Trophoblast cell (in vitro differentiated cells and primary cell): ENCODE data around the gene HAUS7.
A peak's percentile ranks its signal among the peaks of the same experiment; 100 is the strongest.

Source experiments
- DNase-seq, 2 donors: peaks; one replicate each; pipeline ENCODE4 v3.0.0-alpha.2; 2016
- H2AFZ ChIP-seq: 2 replicates; pipeline ENCODE4 v1.6.1; 2013; ENCODE audit warnings: low read length, moderate library complexity, mild to moderate bottlenecking; ENCODE audit not compliant: insufficient read depth, poor library complexity
- H2AK5ac ChIP-seq: 2 replicates; pipeline ENCODE4 v1.6.1; 2013; ENCODE audit warnings: mild to moderate bottlenecking, low read length
- H2BK120ac ChIP-seq: 2 replicates; pipeline ENCODE4 v1.6.1; 2013; ENCODE audit warnings: low read length, mild to moderate bottlenecking, moderate library complexity; ENCODE audit not compliant: insufficient read depth, poor library complexity
- H2BK12ac ChIP-seq: 2 replicates; pipeline ENCODE4 v1.6.1; 2013; ENCODE audit warnings: mild to moderate bottlenecking, low read length, moderate library complexity
- H2BK5ac ChIP-seq: 2 replicates; pipeline ENCODE4 v1.6.1; 2013; ENCODE audit warnings: low read length, low read depth, moderate library complexity, mild to moderate bottlenecking; ENCODE audit not compliant: poor library complexity
- H3K14ac ChIP-seq: 2 replicates; pipeline ENCODE4 v1.6.1; 2013; ENCODE audit warnings: mild to moderate bottlenecking, low read length
- H3K18ac ChIP-seq: 2 replicates; pipeline ENCODE4 v1.6.1; 2013; ENCODE audit warnings: mild to moderate bottlenecking, low read length
- H3K23ac ChIP-seq: 2 replicates; pipeline ENCODE4 v1.6.1; 2013; ENCODE audit warnings: low read length
- H3K27ac ChIP-seq: 2 replicates; pipeline ENCODE4 v1.5.1; 2013; ENCODE audit warnings: low read depth, mild to moderate bottlenecking, inconsistent platforms, low read length, moderate library complexity
- H3K27me3 ChIP-seq: 2 replicates; pipeline ENCODE4 v1.6.1; 2013; ENCODE audit warnings: inconsistent platforms, mild to moderate bottlenecking, low read length, moderate library complexity; ENCODE audit not compliant: insufficient read depth
- H3K36me3 ChIP-seq, 2 experiments: 1 replicate in 1 of 2; 2 replicates in 1 of 2; pipeline ENCODE4 v1.6.1; 2013; ENCODE audit warnings: low read length in 2 of 2, mild to moderate bottlenecking in 2 of 2, moderate library complexity in 1 of 2; ENCODE audit not compliant: insufficient read depth in 2 of 2, control insufficient read depth in 1 of 2
- H3K4ac ChIP-seq: 2 replicates; pipeline ENCODE4 v1.6.1; 2013; ENCODE audit warnings: low read depth, mild to moderate bottlenecking, low read length, moderate library complexity
- H3K4me1 ChIP-seq, 2 experiments: 1 replicate in 1 of 2; 2 replicates in 1 of 2; pipeline ENCODE4 v1.6.1; 2013; ENCODE audit warnings: low read length in 2 of 2, mild to moderate bottlenecking in 2 of 2, moderate library complexity in 1 of 2; ENCODE audit not compliant: insufficient read depth in 2 of 2, control insufficient read depth in 1 of 2
- H3K4me2 ChIP-seq: 2 replicates; pipeline ENCODE4 v1.6.1; 2013; ENCODE audit warnings: inconsistent platforms, mild to moderate bottlenecking, low read length, moderate library complexity
- H3K4me3 ChIP-seq: 2 replicates; pipeline ENCODE4 v1.5.1; 2013; ENCODE audit warnings: mild to moderate bottlenecking, low read depth, low read length, inconsistent platforms
- H3K79me1 ChIP-seq: one replicate; pipeline ENCODE4 v1.6.1; 2013; ENCODE audit warnings: low read length
- H3K79me2 ChIP-seq: 2 replicates; pipeline ENCODE4 v1.6.1; 2013; ENCODE audit warnings: low read length, mild to moderate bottlenecking; ENCODE audit not compliant: control insufficient read depth, insufficient read depth, poor library complexity
- H3K9ac ChIP-seq: 2 replicates; pipeline ENCODE4 v1.6.1; 2013; ENCODE audit warnings: mild to moderate bottlenecking, low read length
- H3K9me3 ChIP-seq: 2 replicates; pipeline ENCODE4 v1.6.1; 2013; ENCODE audit warnings: low read depth, mild to moderate bottlenecking, control low read depth, inconsistent platforms, low read length; ENCODE audit not compliant: insufficient read depth
- H4K12ac ChIP-seq: 2 replicates; pipeline ENCODE4 v1.6.1; 2013; ENCODE audit warnings: low read depth, mild to moderate bottlenecking, low read length, moderate library complexity
- H4K8ac ChIP-seq: 2 replicates; pipeline ENCODE4 v1.6.1; 2013; ENCODE audit warnings: low read depth, mild to moderate bottlenecking, low read length, moderate library complexity
- H4K91ac ChIP-seq: one replicate; pipeline ENCODE4 v1.6.1; 2013; ENCODE audit warnings: low read depth, mild to moderate bottlenecking, low read length, moderate library complexity
- WGBS: extraction: QIAGEN DNeasy Blood & Tissue Kit; methylation state at CpG from one replicate; pipeline ENCODE4 v1.1.7; 2013; ENCODE audit warnings: missing lambda C conversion rate; ENCODE audit not compliant: insufficient read length, insufficient coverage; ENCODE audit errors: extremely low coverage; 5-methylcytosine and 5-hydroxymethylcytosine counted together

HAUS7 gene

DNA sequence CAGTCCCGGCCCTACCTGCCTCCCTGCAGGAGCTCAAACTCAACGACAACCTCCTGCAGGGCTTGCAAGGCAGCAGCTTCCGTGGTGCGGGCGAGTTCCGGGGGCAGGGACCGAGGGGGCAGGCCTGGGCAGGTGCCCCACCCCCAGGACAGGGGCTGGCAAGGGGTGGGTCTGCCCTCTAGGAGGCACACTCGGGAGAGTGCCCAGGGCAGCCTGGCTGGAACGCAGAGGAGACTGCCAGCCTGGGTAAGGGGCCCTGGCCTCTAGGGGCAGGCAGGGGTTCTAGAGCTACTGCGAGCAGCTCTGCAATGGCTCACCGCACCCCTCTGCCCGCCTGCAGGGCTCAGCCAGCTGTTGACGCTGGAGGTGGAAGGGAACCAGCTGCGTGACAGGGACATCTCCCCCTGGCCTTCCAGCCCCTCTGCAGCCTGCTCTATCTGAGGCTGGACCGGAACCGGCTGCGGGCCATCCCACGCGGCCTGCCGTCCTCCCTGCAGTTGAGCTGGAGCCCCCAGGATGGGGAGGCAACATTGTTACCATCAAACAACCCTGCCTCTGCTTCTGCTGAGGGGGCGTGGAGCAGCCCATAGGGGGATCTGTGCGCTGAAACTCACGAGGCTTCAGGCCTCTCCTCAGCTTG, 12.1 kb upstream of the HAUS7 start:
- peaks cover under 1% of the 10 kb centered on the region for H3K79me1 ChIP-seq
- H4K91ac ChIP-seq: no peak overlapping the region
- no peak overlapping the region for H4K12ac ChIP-seq
- H3K23ac ChIP-seq: no peak overlapping the region
- no CpG with 5 or more reads among the region's 23 CpGs for WGBS
- H3K18ac ChIP-seq: no peak overlapping the region
- no peak for DNase-seq
- no peak overlapping the region for H2BK5ac ChIP-seq
- no peak overlapping the region for H3K4me3 ChIP-seq
- no peak overlapping the region for H3K27ac ChIP-seq
- no peak overlapping the region for H3K14ac ChIP-seq
- no peak overlapping the region for H3K9ac ChIP-seq
- H3K4ac ChIP-seq: no peak overlapping the region
- no peak overlapping the region for H4K8ac ChIP-seq
- no peaks in the 10 kb centered on the region for H3K9me3 ChIP-seq
- H3K4me2 ChIP-seq: no peak overlapping the region
- H2BK12ac ChIP-seq: no peak overlapping the region
- H3K27me3 ChIP-seq: no peaks in the 10 kb centered on the region
- no peaks in the 10 kb centered on the region for H3K36me3 ChIP-seq
- no peak overlapping the region for H2BK120ac ChIP-seq
- no peaks in the 10 kb centered on the region for H3K79me2 ChIP-seq
- no peak overlapping the region for H2AK5ac ChIP-seq
- H3K4me1 ChIP-seq: peaks cover 0 to 3% of the 10 kb centered on the region in 2 experiments
- H2AFZ ChIP-seq: no peak overlapping the region

DNA sequence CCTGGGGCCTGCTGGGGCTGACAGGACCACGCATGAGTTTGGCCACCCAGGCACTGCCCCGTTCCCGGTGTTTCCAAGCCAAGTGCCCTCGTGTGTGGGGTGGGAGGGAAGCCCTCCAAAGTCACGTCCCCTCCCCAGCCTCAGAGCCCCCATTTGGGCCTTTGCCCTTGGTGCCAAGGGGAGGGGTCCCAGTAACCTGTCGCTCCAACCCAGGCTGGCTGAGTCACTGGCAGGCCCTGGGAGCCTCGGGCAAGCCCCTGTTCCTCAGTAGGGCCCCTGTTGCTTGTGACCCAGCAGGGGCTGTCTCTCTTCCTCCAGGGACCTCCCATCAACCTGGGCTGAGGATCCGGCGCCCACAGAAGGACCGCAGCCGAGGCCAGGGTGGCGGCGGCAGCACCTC, 10.7 kb upstream of the HAUS7 start:
- H2BK12ac ChIP-seq: no peak overlapping the region
- no peaks in the 10 kb centered on the region for H3K36me3 ChIP-seq
- no peak overlapping the region for H3K9ac ChIP-seq
- no peak overlapping the region for H3K14ac ChIP-seq
- H4K8ac ChIP-seq: no peak overlapping the region
- no peak overlapping the region for H3K4ac ChIP-seq
- H3K23ac ChIP-seq: no peak overlapping the region
- H3K4me2 ChIP-seq: no peak overlapping the region
- no peak overlapping the region for H3K18ac ChIP-seq
- no peak overlapping the region for H2BK5ac ChIP-seq
- H4K91ac ChIP-seq: peak overlapping the region; percentile 51
- no peaks in the 10 kb centered on the region for H3K79me2 ChIP-seq
- no peak overlapping the region for H2AFZ ChIP-seq
- peaks cover 10 to 13% of the 10 kb centered on the region in 2 experiments for H3K4me1 ChIP-seq
- WGBS: no CpG with 5 or more reads among the region's 13 CpGs
- H2BK120ac ChIP-seq: no peak overlapping the region
- H2AK5ac ChIP-seq: no peak overlapping the region
- peaks cover 6% of the 10 kb centered on the region for H3K79me1 ChIP-seq
- no peak overlapping the region for H3K27ac ChIP-seq
- no peaks in the 10 kb centered on the region for H3K9me3 ChIP-seq
- no peak overlapping the region for H3K4me3 ChIP-seq
- no peak for DNase-seq
- no peak overlapping the region for H4K12ac ChIP-seq
- H3K27me3 ChIP-seq: no peaks in the 10 kb centered on the region

DNA sequence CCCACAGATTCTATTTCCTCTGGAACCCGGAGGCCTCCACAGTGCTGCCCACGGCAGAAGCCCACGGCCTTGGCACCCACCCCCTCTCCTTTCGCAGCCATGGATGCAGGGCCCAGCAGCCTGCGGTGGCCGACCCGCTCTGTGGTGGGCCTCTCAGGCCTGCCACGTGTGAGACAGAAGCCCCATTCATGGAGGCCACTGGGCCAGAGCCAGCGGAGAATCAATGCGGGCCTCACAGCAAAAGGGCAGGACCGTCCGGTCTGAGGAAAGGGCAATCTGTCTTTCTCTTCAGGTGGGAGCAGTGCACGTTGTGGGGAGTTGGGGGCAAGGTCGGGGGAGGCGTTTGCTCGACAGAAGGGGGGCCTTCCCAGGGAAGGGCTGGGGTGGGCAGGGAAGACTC, 8.4 kb upstream of the HAUS7 start:
- Histone ChIP-seq H3K4me2 (no peak overlapping the region), H4K91ac (no peak overlapping the region), H4K8ac (no peak overlapping the region), H3K4me1 (peaks cover 19 to 25% of the 10 kb centered on the region in 2 experiments), H3K9ac (no peak overlapping the region), H2BK5ac (no peak overlapping the region), H3K79me2 (no peaks in the 10 kb centered on the region), H3K23ac (no peak overlapping the region), H3K27me3 (no peaks in the 10 kb centered on the region), H3K9me3 (no peaks in the 10 kb centered on the region), H3K79me1 (peaks cover 10% of the 10 kb centered on the region), H3K18ac (no peak overlapping the region), H3K14ac (no peak overlapping the region), H4K12ac (no peak overlapping the region), H3K36me3 (no peaks in the 10 kb centered on the region), H2BK12ac (no peak overlapping the region), H3K27ac (no peak overlapping the region), H2AK5ac (no peak overlapping the region), H2AFZ (no peak overlapping the region), H3K4ac (no peak overlapping the region), H2BK120ac (no peak overlapping the region), H3K4me3 (no peak overlapping the region)
- WGBS: no CpG with 5 or more reads among the region's 16 CpGs
- no peak for DNase-seq

DNA sequence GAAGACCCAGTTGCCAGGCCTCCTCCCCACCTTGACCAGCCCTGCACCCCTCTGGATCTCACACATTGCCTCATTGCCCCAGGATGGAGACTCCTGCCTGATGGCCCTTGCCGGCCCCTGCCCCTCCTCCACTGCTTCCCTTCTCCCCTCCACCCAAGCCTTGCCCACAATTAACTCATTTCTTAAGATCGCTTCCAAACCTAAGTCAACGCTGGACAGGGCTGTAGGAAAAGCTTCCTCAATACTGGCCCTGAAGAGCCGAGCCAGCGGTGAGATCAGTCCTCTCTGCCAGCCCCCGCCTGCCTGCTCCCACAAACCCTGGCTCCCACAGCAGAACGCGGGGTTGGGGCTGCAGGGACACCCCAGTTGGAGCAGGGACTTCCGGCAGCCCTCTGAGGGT, 7.5 kb upstream of the HAUS7 start:
- Histone ChIP-seq H3K27me3 (no peaks in the 10 kb centered on the region), H4K12ac (no peak overlapping the region), H3K4me1 (peaks cover 19 to 25% of the 10 kb centered on the region in 2 experiments), H4K91ac (peak overlapping the region; percentile 11), H2BK120ac (no peak overlapping the region), H4K8ac (no peak overlapping the region), H3K36me3 (no peaks in the 10 kb centered on the region), H3K23ac (no peak overlapping the region), H3K18ac (no peak overlapping the region), H3K4ac (no peak overlapping the region), H3K14ac (no peak overlapping the region), H2AK5ac (no peak overlapping the region), H2AFZ (no peak overlapping the region), H3K79me1 (peaks cover 12% of the 10 kb centered on the region), H2BK5ac (no peak overlapping the region), H3K27ac (no peak overlapping the region), H3K4me2 (no peak overlapping the region), H3K4me3 (no peak overlapping the region), H3K9me3 (no peaks in the 10 kb centered on the region), H2BK12ac (no peak overlapping the region), H3K79me2 (no peaks in the 10 kb centered on the region), H3K9ac (no peak overlapping the region)
- no peak for DNase-seq
- no CpG with 5 or more reads among the region's 9 CpGs for WGBS
